Esophagus muscularis mucosa (tissue), 3 donors: Measurements from ENCODE around the gene TANC1.

Experiments used
- CTCF ChIP-seq, 3 experiments: fragments of 200-600 bp in 2 of 3; fragments of 450-650 bp in 1 of 3; sonication (generic) in 2 of 3; IDR thresholded peaks; one replicate each; pipeline ENCODE4 v1.5.1; 2017 to 2019; ENCODE audit warnings: antibody characterized with exemption in 3 of 3, mild to moderate bottlenecking in 2 of 3, moderate library complexity in 1 of 3
- POLR2A ChIP-seq: fragments of 450-650 bp; IDR thresholded peaks from one replicate; pipeline ENCODE4 v1.6.1; 2017; ENCODE audit warnings: antibody characterized with exemption, moderate library complexity, mild to moderate bottlenecking, low read depth
- POLR2AphosphoS5 ChIP-seq, 2 donors: sonication (generic); formaldehyde crosslinking; IDR thresholded peaks; one replicate each; pipeline ENCODE4 v1.6.1; 2017; ENCODE audit warnings: antibody characterized with exemption in 2 of 2

GRCh38 chr2:159012142-159012541 lies 43.7 kb downstream of the TANC1 start:
- no peak for TF ChIP-seq POLR2A
- TF ChIP-seq POLR2AphosphoS5 (IDR thresholded peaks at IDR 0.05), result no peak
- TF ChIP-seq CTCF (IDR thresholded peaks at IDR 0.05), result no peak
